Bone marrow (tissue), 2 donors: ENCODE measurements around the gene ZYX.
"Not testable (repeated sequence)": the region's sequence is repeated elsewhere in the genome, so short reads cannot be mapped to it uniquely, and the experiment has no call there.

Source experiments
- DNase-seq, 2 donors: peaks; one replicate each; lab custom pipeline; 2025; lab: John Stamatoyannopoulos, UW

The ZYX gene

DNA sequence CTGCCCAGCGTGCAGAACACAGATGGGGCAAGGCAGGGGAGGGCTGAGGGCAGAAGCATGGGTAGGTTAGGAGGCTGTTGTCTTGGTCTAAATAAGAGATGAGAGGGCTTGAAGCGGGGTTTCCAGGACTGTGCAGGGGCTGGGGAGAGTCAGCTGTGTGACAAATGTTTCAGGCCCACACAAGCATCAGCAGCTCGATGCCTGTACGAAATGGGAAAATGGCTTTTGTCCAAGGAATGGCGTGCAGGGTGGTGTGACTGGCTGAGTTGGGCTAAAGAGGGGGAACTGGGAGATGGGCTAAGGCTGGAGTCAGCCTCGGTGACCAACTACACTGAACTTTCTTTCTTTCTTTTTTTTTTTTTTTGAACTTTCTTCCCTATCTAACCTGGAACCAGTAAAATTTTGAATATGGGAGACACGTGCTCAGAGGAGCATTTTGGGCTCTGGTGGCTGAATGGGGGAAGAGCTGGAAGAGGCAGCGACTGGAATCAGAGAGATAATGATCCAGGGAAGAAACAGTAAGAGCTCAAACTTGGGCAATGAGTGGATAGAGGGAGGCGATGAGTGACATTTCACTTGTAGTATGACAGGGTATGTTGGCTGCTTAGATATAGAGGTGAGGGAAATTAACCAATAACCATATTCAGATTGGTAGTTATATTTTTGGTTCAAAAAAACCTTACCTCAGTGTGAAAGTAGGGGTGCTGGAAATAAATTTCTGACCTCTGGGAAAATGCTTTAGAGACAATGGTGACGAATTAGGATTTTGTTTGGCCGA is 37.7 kb downstream of the ZYX start:
- no peak for DNase-seq

DNA sequence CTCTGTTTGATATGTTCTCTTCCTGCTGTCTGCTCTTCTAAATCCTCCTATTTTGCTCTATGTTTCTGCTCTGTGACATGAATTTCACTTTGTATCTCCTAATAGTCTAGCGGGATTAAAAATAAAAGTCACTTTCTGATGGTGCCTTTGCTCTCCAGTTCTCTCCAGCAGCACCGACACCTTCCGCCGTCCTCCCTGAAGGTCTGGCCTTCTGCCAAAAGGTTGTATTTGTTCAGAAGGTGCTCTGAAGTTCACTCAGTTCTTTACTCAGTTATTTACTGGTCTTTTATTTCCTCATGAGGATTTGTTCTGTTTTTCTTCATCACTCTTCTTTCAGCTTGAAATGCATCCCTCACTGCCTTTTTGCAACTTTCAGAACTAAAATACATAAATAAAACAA is 38.7 kb downstream of the ZYX start:
- DNase-seq, result no peak

- not testable (repeated sequence) for DNase-seq
These were observed 39.5 kb downstream of the ZYX start for GRCh38 chr7:143420624-143421023.

- DNase-seq, result no peak
These were observed 40.9 kb downstream of the ZYX start for GRCh38 chr7:143422033-143422432.

- not testable (repeated sequence) for DNase-seq
These were observed 43.3 kb downstream of the ZYX start for GRCh38 chr7:143424476-143424875.

DNA sequence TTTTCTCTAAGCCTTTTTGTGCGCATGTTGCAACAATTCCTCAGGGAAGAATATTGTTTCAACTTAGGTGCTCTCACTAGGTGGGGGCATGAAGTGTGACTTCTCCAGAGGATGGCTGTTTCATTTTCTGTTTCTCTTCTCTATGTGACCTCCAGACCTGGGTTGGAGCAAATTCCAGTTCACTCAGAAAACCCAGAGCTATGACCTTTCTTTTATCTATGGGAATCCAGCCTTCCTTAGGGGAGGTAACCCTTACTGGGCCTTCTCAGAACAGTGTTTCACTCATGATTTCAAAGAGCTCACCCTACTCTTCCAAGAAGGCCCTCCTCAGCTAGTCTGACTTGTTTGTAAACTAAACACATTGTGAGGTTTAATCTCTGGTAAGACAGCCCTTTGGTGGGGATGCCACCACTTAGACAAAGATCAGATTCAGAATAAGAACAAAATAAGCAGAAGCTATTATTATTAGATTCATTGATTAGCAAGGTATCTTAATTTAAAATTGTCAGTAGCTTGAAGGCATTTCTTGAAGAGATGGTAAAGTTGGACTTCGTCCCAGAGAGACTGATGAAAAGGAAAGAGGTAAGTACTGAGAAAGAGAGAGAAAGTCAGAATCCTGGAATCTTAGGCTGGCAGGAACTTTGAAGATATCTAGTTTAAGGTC is 45.5 kb downstream of the ZYX start:
- DNase-seq, result no peak

DNA sequence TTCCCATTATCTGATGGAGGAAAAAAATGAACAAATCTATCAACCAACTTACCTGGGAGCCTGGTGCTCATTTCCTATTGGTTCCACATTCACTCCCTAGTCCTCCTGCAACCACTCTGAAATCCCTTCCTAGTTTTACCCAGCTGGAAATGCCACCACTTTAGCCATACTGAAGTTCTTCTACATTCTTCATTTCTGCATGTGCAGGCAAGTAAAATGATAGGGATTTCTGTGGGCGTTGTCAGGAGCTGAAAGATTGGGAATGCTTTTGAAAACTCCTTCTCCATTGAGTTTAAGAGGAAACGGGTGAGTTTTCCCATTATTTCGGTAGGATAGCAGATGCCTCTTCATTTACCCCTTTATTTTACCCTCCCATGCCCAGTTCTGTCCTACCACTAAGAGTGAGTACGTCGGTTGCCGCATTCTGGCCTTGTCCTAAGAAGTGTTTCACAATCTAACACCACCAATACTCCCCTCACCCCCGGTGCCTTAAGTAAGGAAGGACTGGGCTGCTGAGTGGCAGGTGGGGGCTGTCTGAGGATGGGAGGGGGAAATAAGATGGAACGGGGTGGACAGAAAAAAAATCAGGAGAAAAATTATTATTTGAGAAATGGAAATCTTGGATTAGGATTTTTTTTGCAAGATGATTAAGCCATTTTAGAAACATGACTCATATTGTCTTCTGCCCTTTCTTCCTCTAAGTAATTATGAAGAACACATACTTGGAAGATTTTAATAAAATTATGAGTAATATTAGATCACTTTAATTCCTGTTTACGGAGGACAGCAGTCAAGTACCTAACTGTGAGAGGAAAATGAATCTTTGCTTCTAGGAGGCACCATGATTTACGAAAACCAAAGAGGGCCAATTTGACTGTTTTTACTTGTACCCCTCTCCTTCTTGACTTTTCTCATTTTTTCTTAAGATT is 48.9 kb downstream of the ZYX start:
- peak in 1 of 2 donors; percentile 12 for DNase-seq

DNA sequence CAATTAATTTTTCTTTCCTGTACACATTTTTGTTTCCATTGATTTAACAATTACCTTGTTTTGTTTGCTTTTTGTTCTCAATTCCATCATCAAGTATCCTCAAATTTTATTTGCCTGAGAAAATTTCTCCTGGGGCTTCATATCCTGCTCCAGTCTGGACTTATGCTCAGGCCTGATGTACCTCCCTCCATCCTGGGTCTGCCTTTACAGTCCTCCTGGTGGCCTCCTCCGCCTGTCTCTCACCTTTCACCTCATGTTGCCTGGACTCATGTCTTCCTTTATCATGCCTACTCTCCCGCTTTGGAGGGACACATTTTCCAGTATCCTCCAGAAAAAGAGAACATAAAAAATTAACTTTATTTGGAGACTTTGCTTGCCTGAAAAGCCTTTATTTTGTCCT is 50.0 kb downstream of the ZYX start:
- DNase-seq, result no peak

DNA sequence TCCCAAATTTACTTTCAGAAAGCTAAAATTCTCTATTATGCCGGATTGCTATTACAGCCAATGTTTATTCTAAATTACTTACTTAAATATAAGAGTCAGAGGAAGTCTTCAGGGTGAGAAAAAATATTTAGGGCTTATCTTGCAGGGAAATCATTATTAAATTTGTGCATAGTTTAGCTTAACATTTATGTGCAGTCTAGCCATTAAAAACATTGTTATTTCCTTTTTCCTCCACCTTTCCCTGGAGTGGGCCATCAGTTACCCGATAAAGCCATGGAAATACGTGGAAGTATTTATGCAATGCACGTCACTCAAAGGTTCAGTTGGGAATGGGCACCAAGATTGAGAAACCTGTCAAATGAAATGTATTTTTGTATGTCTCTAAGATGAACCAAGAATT is 52.6 kb downstream of the ZYX start:
- no peak for DNase-seq

GRCh38 chr7:143434660-143435059 is 53.5 kb downstream of the ZYX start:
- DNase-seq, result no peak

- DNase-seq, result no peak
These were observed 54.1 kb downstream of the ZYX start for GRCh38 chr7:143435266-143435665.

- DNase-seq, result no peak
These were observed 55.3 kb downstream of the ZYX start for GRCh38 chr7:143436325-143436946.

- DNase-seq, result no peak
These were observed 56.4 kb downstream of the ZYX start for GRCh38 chr7:143437578-143437977.

DNA sequence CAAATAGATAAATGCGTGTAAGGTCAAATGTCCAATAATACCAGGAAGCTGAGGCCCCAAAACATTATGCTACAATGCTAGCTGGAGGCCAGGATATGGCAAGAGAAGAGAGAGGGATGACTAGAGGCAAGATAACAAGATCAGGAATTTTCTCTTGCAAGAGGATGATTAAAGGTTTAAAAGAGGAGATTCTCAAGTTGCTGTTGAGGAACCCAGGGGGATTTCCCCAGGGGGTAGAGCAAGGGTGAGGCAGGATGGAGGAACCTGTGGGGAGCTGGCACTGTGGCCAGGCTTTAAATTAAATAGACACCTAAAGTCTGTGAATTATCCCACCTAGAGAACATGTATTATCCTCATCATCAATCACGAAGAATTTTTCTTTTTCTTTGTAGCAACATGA is 58.7 kb downstream of the ZYX start:
- DNase-seq, result no peak
